Natural killer cell (primary cell): ENCODE measurements around the gene MRPS24. TPM values are rescaled to one million over a fixed set of nuclear protein-coding genes. Genes with fewer than 3 reads are reported as not detected.
A peak's percentile ranks its signal among the peaks of the same experiment; 100 is the strongest.

Experiments
- ATAC-seq, 3 donors: fragments of 150-1000 bp in 2 of 3; fragments of 200-7000 bp in 1 of 3; cut with Tn5 transposase; 1 replicate in 1 of 3; 2 replicates in 2 of 3; pipeline ENCODE4 v1.10.0; 2021; ENCODE audit warnings: mild to moderate bottlenecking in 2 of 3, moderate library complexity in 2 of 3
- DNase-seq, 2 donors: peaks; one replicate each; pipeline versions ENCODE4 v3.0.0 to v3.0.0-alpha.2; 2013 to 2021; ENCODE audit warnings: mixed read lengths in 1 of 2
- H3K27ac ChIP-seq: one replicate; pipeline ENCODE4 v1.5.1; 2013; ENCODE audit warnings: mild to moderate bottlenecking, low read length
- H3K27me3 ChIP-seq: one replicate; pipeline ENCODE4 v1.6.1; 2013; ENCODE audit warnings: low read length; ENCODE audit not compliant: control insufficient read depth, insufficient read depth
- H3K36me3 ChIP-seq: one replicate; pipeline ENCODE4 v1.6.1; 2013; ENCODE audit warnings: low read length; ENCODE audit not compliant: control insufficient read depth, insufficient read depth
- H3K4me1 ChIP-seq: one replicate; pipeline ENCODE4 v1.6.1; 2013; ENCODE audit warnings: low read length; ENCODE audit not compliant: control insufficient read depth, insufficient read depth
- H3K4me3 ChIP-seq: one replicate; pipeline ENCODE4 v1.5.1; 2013; ENCODE audit warnings: low read length
- H3K9me3 ChIP-seq: one replicate; pipeline ENCODE4 v1.6.1; 2013; ENCODE audit warnings: low read length; ENCODE audit not compliant: control insufficient read depth, insufficient read depth
- H3K27ac Mint-ChIP-seq, 2 donors: one replicate each; pipeline ENCODE4 v1.8.0; 2022; ENCODE audit warnings: mild to moderate bottlenecking in 2 of 2, mixed read lengths in 2 of 2, moderate library complexity in 1 of 2
- H3K27me3 Mint-ChIP-seq, 2 donors: one replicate each; pipeline ENCODE4 v1.8.0; 2022; ENCODE audit warnings: low read depth in 2 of 2, mixed read lengths in 2 of 2
- H3K36me3 Mint-ChIP-seq: one replicate; pipeline ENCODE4 v1.8.0; 2022; ENCODE audit warnings: mixed read lengths
- H3K4me1 Mint-ChIP-seq, 2 donors: one replicate each; pipeline ENCODE4 v1.8.0; 2022; ENCODE audit warnings: mixed read lengths in 2 of 2
- H3K4me3 Mint-ChIP-seq: one replicate; pipeline ENCODE4 v1.8.0; 2022; ENCODE audit warnings: mild to moderate bottlenecking, moderate library complexity, mixed read lengths
- H3K9me3 Mint-ChIP-seq, 2 donors: one replicate each; pipeline ENCODE4 v1.8.0; 2022; ENCODE audit warnings: mixed read lengths in 2 of 2
- CTCF ChIP-seq: fragments of 200-600 bp; IDR thresholded peaks from one replicate; pipeline ENCODE4 v1.8.0; 2022; ENCODE audit warnings: antibody characterized with exemption
- WGBS: methylation state at CpG from one replicate; pipeline ENCODE4 v1.1.7; 2013; ENCODE audit warnings: missing lambda C conversion rate; ENCODE audit not compliant: insufficient coverage; 5-methylcytosine and 5-hydroxymethylcytosine counted together
- intact Hi-C: fragments of 100-400 bp; cut with micrococcal nuclease; formaldehyde crosslinking; loops from one replicate; pipeline ENCODE4 v1.14.2; 2022
- total RNA-seq, 4 donors: library from RNA; stranded (reverse); fragments of 120-200 nt in 1 of 4; gene quantifications; one replicate each; pipeline versions ENCODE4 v1.2.3 to v1.2.4, GENCODE V29; 2013 to 2022

MRPS24 gene
- 10 to 100 TPM; 34.8 to 37.4 (median 35.7) TPM for total RNA-seq
- 42.6 TPM for total RNA-seq (2013)

- TF ChIP-seq CTCF = no peak
- peak within 1 kb of the TSS; percentile 67 for H3K4me3 ChIP-seq
- no peaks in the 10 kb centered on the region for H3K9me3 Mint-ChIP-seq
- peaks cover 8% of the 10 kb centered on the region for H3K36me3 ChIP-seq
- H3K36me3 Mint-ChIP-seq = no peaks in the 10 kb centered on the region
- peak; percentile 89 to 98 for DNase-seq
- WGBS = under 1% methylated on average over 74 of the region's 81 CpGs
- ATAC-seq = peak; percentile 98 to 100 (median 99)
- H3K4me1 Mint-ChIP-seq = peaks cover 16 to 21% of the 10 kb centered on the region in 2 donors
- H3K27ac Mint-ChIP-seq = peak within 1 kb of the TSS; percentile 95
- no peaks in the 10 kb centered on the region for H3K27me3 ChIP-seq
- no peaks in the 10 kb centered on the region for H3K9me3 ChIP-seq
- intact Hi-C loops = loop anchor here (2.0 kb wide), 1 partner anchor 58 kb away; the partner anchor contains the start of gene UBE2D4
- H3K4me3 Mint-ChIP-seq = peak within 1 kb of the TSS; percentile 96
- H3K27ac ChIP-seq = peak within 1 kb of the TSS; percentile 70
- H3K4me1 ChIP-seq = peaks cover 17% of the 10 kb centered on the region
- peaks cover 0 to 1% of the 10 kb centered on the region in 2 donors for H3K27me3 Mint-ChIP-seq
Measured at GRCh38 chr7:43869006-43869866, at the start of gene MRPS24. MRPS24 (minus strand) TSS chr7:43869517; CDS start chr7:43869495, 22 bp downstream.

GRCh38 chr7:43915907-43916306 lies 46.6 kb upstream of the MRPS24 start:
- intact Hi-C loops = no loop called here
- WGBS = 93% methylated on average over 4 of the region's 5 CpGs
- no peaks in the 10 kb centered on the region for H3K9me3 Mint-ChIP-seq
- H3K4me3 ChIP-seq = no peak overlapping the region
- ATAC-seq = no peak
- DNase-seq = no peak
- no peaks in the 10 kb centered on the region for H3K4me1 Mint-ChIP-seq
- no peaks in the 10 kb centered on the region for H3K27me3 Mint-ChIP-seq
- no peaks in the 10 kb centered on the region for H3K36me3 ChIP-seq
- H3K36me3 Mint-ChIP-seq = no peaks in the 10 kb centered on the region
- H3K27me3 ChIP-seq = no peaks in the 10 kb centered on the region
- H3K4me1 ChIP-seq = no peaks in the 10 kb centered on the region
- no peak overlapping the region for H3K4me3 Mint-ChIP-seq
- no peaks in the 10 kb centered on the region for H3K9me3 ChIP-seq
- no peak overlapping the region for H3K27ac ChIP-seq
- TF ChIP-seq CTCF = no peak
- no peak overlapping the region for H3K27ac Mint-ChIP-seq

- ATAC-seq = no peak
- Mint-ChIP-seq H3K4me3 (no peak overlapping the region), H3K9me3 (no peaks in the 10 kb centered on the region), H3K36me3 (no peaks in the 10 kb centered on the region), H3K4me1 (no peaks in the 10 kb centered on the region), H3K27ac (no peak overlapping the region), H3K27me3 (no peaks in the 10 kb centered on the region)
- H3K27ac ChIP-seq = no peak overlapping the region
- intact Hi-C loops = no loop called here
- DNase-seq = no peak
- 100% methylated on average over 4 of the region's 5 CpGs for WGBS
- H3K4me3 ChIP-seq = no peak overlapping the region
- no peak for TF ChIP-seq CTCF
- H3K4me1 ChIP-seq = no peaks in the 10 kb centered on the region
- H3K9me3 ChIP-seq = no peaks in the 10 kb centered on the region
- H3K36me3 ChIP-seq = no peaks in the 10 kb centered on the region
- H3K27me3 ChIP-seq = no peaks in the 10 kb centered on the region
Measured at GRCh38 chr7:43914795-43915194, 45.5 kb upstream of the MRPS24 start.
